ENCODE data around the gene LRTM1. TPM values are rescaled to one million over a fixed set of nuclear protein-coding genes. Genes with fewer than 3 reads are reported as not detected.

The LRTM1 gene
- total and polyA plus RNA-seq, 2 donors (not counting 3 experiments of a cell fraction or from before 2014, with no cell fraction given) = not detected

DNA sequence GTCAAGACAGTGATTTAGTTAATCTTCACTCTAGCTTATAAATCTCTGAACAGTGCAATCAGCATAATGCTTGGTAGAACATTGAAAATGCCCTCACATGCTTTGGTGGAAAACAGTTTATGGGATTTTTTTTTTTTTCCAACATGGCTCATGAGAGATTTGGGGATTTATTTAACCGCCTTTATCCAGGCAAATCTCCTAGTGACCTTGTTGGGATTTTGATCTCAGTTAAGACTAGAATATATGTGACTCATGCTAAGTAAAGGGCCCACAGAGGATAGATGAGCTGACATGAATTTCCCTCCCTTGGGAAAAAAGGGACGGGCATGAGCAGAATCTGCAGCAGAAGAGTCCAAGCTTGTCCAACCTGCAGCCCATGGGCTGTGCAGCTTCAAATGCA lies 18.7 kb downstream of the LRTM1 start:
- Histone ChIP-seq H3K27me3 (ENCODE audit: control insufficient read depth in 2 of 2, insufficient read depth in 2 of 2, low read length in 2 of 2) (no peaks in the 10 kb centered on the region), H3K27ac (ENCODE audit: insufficient read depth, low read depth, low read length) (no peak overlapping the region), H3K9me3 (replicated peaks; ENCODE audit: control insufficient read depth, insufficient read depth, low read length) (peaks cover 4% of the 10 kb centered on the region), H3K4me1 (ENCODE audit: control insufficient read depth, extremely low read depth, insufficient read depth, low read length) (no peaks in the 10 kb centered on the region), H4K20me1 (replicated peaks; ENCODE audit: control insufficient read depth, extremely low read depth, insufficient read depth, low read length) (no peaks in the 10 kb centered on the region), H3K9me1 (replicated peaks; ENCODE audit: control insufficient read depth, extremely low read depth, insufficient read depth, low read length) (no peaks in the 10 kb centered on the region), H3K9ac (replicated peaks; ENCODE audit: extremely low read depth, insufficient read depth, low read length) (no peak overlapping the region), H2AFZ (ENCODE audit: low read depth, low read length) (no peak overlapping the region), H3K36me3 (ENCODE audit: control insufficient read depth in 2 of 2, extremely low read depth in 1 of 2, insufficient read depth in 2 of 2, low read length in 2 of 2) (no peaks in the 10 kb centered on the region), H3K79me2 (ENCODE audit: control insufficient read depth, insufficient read depth, low read length) (no peaks in the 10 kb centered on the region), H3K4me3 (replicated peaks in 1 of 3; ENCODE audit: insufficient read depth in 1 of 3, low read depth in 1 of 3, low read length in 3 of 3) (no peak overlapping the region), H3K4me2 (ENCODE audit: insufficient read depth, low read length) (no peak overlapping the region)
- ChIA-PET POLR2A (no interaction called here), CTCF (no interaction called here)
- intact Hi-C loops (cut with micrococcal nuclease) = no loop called here
- FAIRE-seq (no peak), DNase-seq (ENCODE audit: low read depth, low spot score) (no peak)
- BruUV-seq (replicated peaks) = no TSS peak
- TF ChIP-seq JUN (IDR thresholded peaks at IDR 0.05; ENCODE audit: borderline replicate concordance, insufficient read depth, insufficient read length, low read depth) (no peak), POLR2A (IDR thresholded peaks at IDR 0.05; ENCODE audit: low read depth, low read length) (no peak), MYC (IDR thresholded peaks at IDR 0.05; ENCODE audit: low read depth, low read length) (no peak), FOS (IDR thresholded peaks at IDR 0.05; ENCODE audit: borderline replicate concordance, insufficient read depth, low read length) (no peak), GATA2 (IDR thresholded peaks at IDR 0.05; ENCODE audit: insufficient read depth, insufficient read length, low read depth, low read length) (no peak), EZH2 (IDR thresholded peaks at IDR 0.05; ENCODE audit: borderline replicate concordance, low read depth, low read length, severe bottlenecking) (no peak), POLR2AphosphoS5 (IDR thresholded peaks at IDR 0.05; ENCODE audit: insufficient read depth, low read depth, low read length) (no peak)
- TF ChIP-seq, protein P1, sequence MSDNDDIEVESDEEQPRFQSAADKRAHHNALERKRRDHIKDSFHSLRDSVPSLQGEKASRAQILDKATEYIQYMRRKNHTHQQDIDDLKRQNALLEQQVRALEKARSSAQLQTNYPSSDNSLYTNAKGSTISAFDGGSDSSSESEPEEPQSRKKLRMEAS (IDR thresholded peaks at IDR 0.05; ENCODE audit: insufficient read depth, insufficient read length) = no peak
- TF ChIP-seq, protein P2, sequence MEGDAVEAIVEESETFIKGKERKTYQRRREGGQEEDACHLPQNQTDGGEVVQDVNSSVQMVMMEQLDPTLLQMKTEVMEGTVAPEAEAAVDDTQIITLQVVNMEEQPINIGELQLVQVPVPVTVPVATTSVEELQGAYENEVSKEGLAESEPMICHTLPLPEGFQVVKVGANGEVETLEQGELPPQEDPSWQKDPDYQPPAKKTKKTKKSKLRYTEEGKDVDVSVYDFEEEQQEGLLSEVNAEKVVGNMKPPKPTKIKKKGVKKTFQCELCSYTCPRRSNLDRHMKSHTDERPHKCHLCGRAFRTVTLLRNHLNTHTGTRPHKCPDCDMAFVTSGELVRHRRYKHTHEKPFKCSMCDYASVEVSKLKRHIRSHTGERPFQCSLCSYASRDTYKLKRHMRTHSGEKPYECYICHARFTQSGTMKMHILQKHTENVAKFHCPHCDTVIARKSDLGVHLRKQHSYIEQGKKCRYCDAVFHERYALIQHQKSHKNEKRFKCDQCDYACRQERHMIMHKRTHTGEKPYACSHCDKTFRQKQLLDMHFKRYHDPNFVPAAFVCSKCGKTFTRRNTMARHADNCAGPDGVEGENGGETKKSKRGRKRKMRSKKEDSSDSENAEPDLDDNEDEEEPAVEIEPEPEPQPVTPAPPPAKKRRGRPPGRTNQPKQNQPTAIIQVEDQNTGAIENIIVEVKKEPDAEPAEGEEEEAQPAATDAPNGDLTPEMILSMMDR (IDR thresholded peaks at IDR 0.05; ENCODE audit: extremely low read depth in 1 of 2, insufficient read depth in 1 of 2, low read depth in 1 of 2, low read length in 2 of 2) = no peak
- dilution Hi-C loops (cut with MboI; ENCODE audit: extremely low pct_ligation_motif_present, low sequenced_read_pairs) = no loop called here
